Vagina (tissue), 2 donors: ENCODE results near the gene RUNX3. TPM values are rescaled to one million over a fixed set of nuclear protein-coding genes. Genes with fewer than 3 reads are reported as not detected.

Experiments
- DNase-seq, 2 donors: peaks; one replicate each; pipeline ENCODE4 v3.0.0-alpha.2; 2017; ENCODE audit errors: extremely low spot score in 2 of 2
- H3K27ac ChIP-seq: fragments of 200-600 bp; sonication (generic); one replicate; pipeline ENCODE4 v1.5.1; 2019
- H3K27me3 ChIP-seq: fragments of 200-600 bp; sonication (generic); one replicate; pipeline ENCODE4 v1.5.1; 2019
- H3K36me3 ChIP-seq, 2 donors: fragments of 200-600 bp; sonication (generic); one replicate each; pipeline ENCODE4 v1.5.1; 2017 to 2019
- H3K4me1 ChIP-seq: fragments of 200-600 bp; sonication (generic); one replicate; pipeline ENCODE4 v1.5.1; 2019
- H3K4me3 ChIP-seq, 2 donors: fragments of 200-600 bp; sonication (generic); 1 replicate in 1 of 2; 2 replicates in 1 of 2; pipeline ENCODE4 v1.5.1; 2016 to 2019
- H3K9me3 ChIP-seq: fragments of 200-600 bp; sonication (generic); one replicate; pipeline ENCODE4 v1.5.1; 2019
- POLR2A ChIP-seq, 2 donors: fragments of 450-650 bp; IDR thresholded peaks; one replicate each; pipeline ENCODE4 v1.6.1; 2017; ENCODE audit warnings: antibody characterized with exemption in 2 of 2, mild to moderate bottlenecking in 2 of 2, moderate library complexity in 2 of 2
- POLR2AphosphoS5 ChIP-seq, 2 donors: sonication (generic); formaldehyde crosslinking; IDR thresholded peaks; one replicate each; pipeline ENCODE4 v1.9.0; 2017; ENCODE audit warnings: antibody characterized with exemption in 2 of 2, mild to moderate bottlenecking in 2 of 2, low read depth in 1 of 2; ENCODE audit not compliant: insufficient read depth in 1 of 2
- intact Hi-C: fragments of 100-400 bp; cut with DNase I; formaldehyde crosslinking; loops from one replicate; pipeline ENCODE4 v1.15.1; 2023
- total RNA-seq: library from RNA; depleted of rRNA; stranded (reverse); fragments of >200 nt; gene quantifications from one replicate; pipeline ENCODE4 v1.2.3, GENCODE V29; 2016
- TF ChIP-seq, protein P1 (sequence below), 3 experiments: fragments of 450-650 bp in 2 of 3; fragments of 200-600 bp in 1 of 3; sonication (generic) in 1 of 3; IDR thresholded peaks; one replicate each; pipeline ENCODE4 v1.5.1; 2017 to 2019; ENCODE audit warnings: antibody characterized with exemption in 3 of 3, mild to moderate bottlenecking in 2 of 3, moderate library complexity in 2 of 3

RUNX3 gene
- total RNA-seq, 1 donor from 2014 or later = 4.2 TPM

DNA sequence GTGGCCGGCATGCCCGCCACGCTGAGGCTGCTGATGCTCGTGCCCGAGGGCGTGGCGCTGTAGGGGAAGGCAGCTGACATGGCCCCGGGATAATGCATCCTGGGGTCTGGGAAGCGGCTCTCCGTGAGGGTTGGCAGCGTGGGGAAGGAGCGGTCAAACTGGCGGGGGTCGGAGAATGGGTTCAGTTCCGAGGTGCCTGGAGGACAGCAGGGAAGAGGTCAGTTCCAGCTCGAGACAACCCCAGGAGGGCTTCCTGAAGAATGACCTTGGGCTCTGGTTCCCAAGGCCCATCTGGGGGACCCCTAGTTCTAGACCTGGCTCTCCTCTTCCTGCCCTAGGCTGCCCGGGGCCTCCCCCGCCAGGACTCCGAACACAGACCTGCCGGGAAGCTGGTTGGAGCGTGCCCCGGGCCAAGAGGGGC is 27.6 kb downstream of the RUNX3 start:
- H3K27ac ChIP-seq = no peak overlapping the region
- H3K36me3 ChIP-seq = no peaks in the 10 kb centered on the region
- intact Hi-C loops = no loop called here
- peak in 1 of 2 donors; percentile 70 for DNase-seq
- no peaks in the 10 kb centered on the region for H3K27me3 ChIP-seq
- no peaks in the 10 kb centered on the region for H3K9me3 ChIP-seq
- no peaks in the 10 kb centered on the region for H3K4me1 ChIP-seq
- TF ChIP-seq, protein P1, sequence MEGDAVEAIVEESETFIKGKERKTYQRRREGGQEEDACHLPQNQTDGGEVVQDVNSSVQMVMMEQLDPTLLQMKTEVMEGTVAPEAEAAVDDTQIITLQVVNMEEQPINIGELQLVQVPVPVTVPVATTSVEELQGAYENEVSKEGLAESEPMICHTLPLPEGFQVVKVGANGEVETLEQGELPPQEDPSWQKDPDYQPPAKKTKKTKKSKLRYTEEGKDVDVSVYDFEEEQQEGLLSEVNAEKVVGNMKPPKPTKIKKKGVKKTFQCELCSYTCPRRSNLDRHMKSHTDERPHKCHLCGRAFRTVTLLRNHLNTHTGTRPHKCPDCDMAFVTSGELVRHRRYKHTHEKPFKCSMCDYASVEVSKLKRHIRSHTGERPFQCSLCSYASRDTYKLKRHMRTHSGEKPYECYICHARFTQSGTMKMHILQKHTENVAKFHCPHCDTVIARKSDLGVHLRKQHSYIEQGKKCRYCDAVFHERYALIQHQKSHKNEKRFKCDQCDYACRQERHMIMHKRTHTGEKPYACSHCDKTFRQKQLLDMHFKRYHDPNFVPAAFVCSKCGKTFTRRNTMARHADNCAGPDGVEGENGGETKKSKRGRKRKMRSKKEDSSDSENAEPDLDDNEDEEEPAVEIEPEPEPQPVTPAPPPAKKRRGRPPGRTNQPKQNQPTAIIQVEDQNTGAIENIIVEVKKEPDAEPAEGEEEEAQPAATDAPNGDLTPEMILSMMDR (IDR thresholded peaks at IDR 0.05) = no peak
- TF ChIP-seq POLR2A (IDR thresholded peaks at IDR 0.05) (no peak), POLR2AphosphoS5 (IDR thresholded peaks at IDR 0.05; ENCODE audit: insufficient read depth in 1 of 2, low read depth in 1 of 2) (no peak)
- no peak overlapping the region for H3K4me3 ChIP-seq

DNA sequence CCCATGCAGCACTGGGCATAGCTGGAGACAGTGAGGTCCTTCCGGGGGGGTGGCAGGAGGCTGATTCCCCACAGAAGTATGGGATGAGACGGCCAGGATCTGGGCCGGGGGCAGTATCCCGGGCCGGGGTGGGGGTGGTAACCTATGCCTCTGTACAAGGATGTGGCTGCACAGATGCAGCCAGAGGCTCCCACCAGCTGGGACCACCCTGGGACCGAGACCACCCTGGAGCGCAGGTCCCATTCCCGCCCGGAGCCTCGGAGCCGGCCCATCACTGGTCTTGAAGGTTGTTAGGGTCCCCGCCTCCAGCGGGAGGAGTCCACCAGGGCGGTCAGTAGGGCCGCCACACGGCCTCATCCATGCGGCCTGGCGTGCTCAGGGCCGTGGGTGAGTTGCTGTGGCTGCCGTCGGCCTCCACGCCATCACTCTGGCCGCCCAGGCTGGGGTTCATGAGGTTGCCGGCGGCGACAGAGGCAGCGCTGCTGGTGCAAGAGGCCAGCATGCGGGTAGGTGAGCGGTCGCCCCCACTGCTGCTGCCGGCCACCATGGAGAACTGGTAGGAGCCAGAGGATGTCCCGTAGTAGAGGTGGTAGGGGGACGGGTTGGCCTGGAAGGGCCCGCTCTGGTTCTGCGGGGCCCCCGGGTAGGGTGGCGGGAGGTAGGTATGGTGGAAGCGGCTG is 28.1 kb downstream of the RUNX3 start:
- no peak overlapping the region for H3K27ac ChIP-seq
- H3K9me3 ChIP-seq = no peaks in the 10 kb centered on the region
- peak in 1 of 2 donors; percentile 94 for DNase-seq
- no peaks in the 10 kb centered on the region for H3K27me3 ChIP-seq
- intact Hi-C loops = no loop called here
- TF ChIP-seq, protein P1 (IDR thresholded peaks at IDR 0.05) = no peak
- TF ChIP-seq POLR2A (IDR thresholded peaks at IDR 0.05) = no peak
- TF ChIP-seq POLR2AphosphoS5 (IDR thresholded peaks at IDR 0.05; ENCODE audit: insufficient read depth in 1 of 2, low read depth in 1 of 2) = no peak
- H3K36me3 ChIP-seq = no peaks in the 10 kb centered on the region
- H3K4me3 ChIP-seq = no peak overlapping the region
- no peaks in the 10 kb centered on the region for H3K4me1 ChIP-seq

DNA sequence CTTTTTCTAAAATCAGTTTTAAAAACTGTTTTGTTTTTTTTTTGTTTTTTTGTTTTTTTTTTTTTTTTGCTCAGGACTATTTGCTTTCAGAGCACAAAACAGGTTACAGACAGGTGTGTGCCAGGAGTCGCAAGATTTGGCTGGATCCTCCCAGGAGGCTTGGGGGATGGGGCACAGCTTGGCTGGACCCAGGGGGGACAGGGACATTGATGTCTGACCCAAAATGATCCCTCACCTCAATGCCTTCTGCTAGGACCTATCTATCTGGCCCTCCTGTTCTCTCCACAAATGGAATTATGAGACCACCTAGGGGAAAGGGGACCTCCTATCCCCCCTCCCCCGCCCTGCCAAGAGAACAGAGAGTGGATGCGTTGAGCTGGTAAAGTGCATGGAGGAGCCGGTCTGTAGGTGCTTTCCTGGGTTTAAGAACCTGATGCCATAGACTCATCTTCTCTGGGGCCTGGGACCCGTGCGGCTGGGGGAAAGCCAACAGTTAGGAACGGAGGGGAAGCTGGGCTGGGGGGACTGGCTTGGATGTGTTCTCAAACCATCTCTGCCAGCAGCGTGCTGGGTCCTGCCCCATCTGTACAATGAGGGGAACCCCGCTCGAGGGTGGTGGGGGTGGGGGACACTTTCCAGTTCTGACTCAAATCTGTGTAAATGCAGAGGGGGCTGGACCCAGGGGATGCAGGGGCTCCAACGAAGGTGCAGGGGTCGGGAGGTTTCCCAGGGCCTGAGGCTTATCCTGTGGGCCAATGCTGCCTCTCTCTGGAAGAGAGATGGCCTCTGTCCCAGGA is 28.9 kb downstream of the RUNX3 start:
- no peak overlapping the region for H3K27ac ChIP-seq
- H3K4me1 ChIP-seq = no peaks in the 10 kb centered on the region
- H3K27me3 ChIP-seq = no peaks in the 10 kb centered on the region
- no peak overlapping the region for H3K4me3 ChIP-seq
- no peak for TF ChIP-seq POLR2A (IDR thresholded peaks at IDR 0.05)
- TF ChIP-seq, protein P1 (IDR thresholded peaks at IDR 0.05) = no peak
- TF ChIP-seq POLR2AphosphoS5 (IDR thresholded peaks at IDR 0.05; ENCODE audit: insufficient read depth in 1 of 2, low read depth in 1 of 2) = no peak
- no peaks in the 10 kb centered on the region for H3K9me3 ChIP-seq
- no peaks in the 10 kb centered on the region for H3K36me3 ChIP-seq
- DNase-seq = no peak
- intact Hi-C loops = no loop called here

- Histone ChIP-seq H3K4me3 (no peak overlapping the region), H3K36me3 (no peaks in the 10 kb centered on the region), H3K27me3 (no peaks in the 10 kb centered on the region), H3K4me1 (no peaks in the 10 kb centered on the region), H3K9me3 (no peaks in the 10 kb centered on the region), H3K27ac (no peak overlapping the region)
- DNase-seq = peak in 1 of 2 donors; percentile 61
- intact Hi-C loops = no loop called here
- TF ChIP-seq POLR2AphosphoS5 (IDR thresholded peaks at IDR 0.05; ENCODE audit: insufficient read depth in 1 of 2, low read depth in 1 of 2) = no peak
These were observed 29.6 kb downstream of the RUNX3 start for GRCh38 chr1:24900486-24900849.

DNA sequence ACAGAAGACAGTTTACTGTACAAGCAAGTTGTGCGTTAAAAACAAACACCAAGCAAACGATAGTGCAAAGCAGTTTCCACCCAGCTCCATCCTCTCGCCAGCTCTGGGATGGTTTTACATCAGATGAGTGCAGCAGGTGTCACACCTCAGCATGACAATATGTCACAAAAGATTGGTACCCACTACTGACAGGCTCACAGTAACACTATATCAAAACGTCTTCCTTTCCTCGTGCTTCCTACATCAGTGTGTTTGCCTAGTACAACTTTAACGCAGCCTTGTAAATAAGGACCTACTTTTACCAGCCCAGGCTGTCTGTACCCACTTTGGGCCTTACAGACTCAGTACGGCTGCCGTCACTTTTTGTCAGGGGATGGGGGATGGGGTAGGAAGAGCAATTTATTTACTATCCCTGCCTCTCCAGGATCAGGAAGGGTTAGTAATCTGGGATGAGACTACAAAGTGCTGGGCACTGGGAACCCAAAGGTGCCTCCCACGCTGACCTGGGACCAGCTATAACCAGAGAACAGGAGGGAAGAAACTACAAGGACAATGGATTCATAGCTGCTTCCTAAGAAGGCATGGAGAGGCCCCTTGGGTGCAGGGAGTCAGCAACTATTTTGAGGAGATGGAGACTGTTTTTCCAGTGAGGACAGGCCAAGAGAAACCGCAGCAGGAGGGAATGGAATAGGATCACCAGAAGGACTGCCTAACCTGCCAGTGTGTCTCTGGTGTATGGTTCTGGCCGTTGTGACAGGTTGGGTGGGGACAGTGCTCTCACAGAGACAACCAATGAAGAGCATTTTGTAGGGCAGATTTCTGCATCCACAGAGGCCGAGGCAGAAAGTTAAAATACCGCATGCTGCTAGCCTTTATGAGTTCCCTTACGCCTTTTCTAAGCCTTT is 30.2 kb downstream of the RUNX3 start:
- Histone ChIP-seq H3K4me1 (no peaks in the 10 kb centered on the region), H3K9me3 (no peaks in the 10 kb centered on the region), H3K4me3 (no peak overlapping the region), H3K27ac (no peak overlapping the region), H3K27me3 (no peaks in the 10 kb centered on the region), H3K36me3 (no peaks in the 10 kb centered on the region)
- peak in 1 of 2 donors; percentile 61 for DNase-seq
- TF ChIP-seq POLR2A (IDR thresholded peaks at IDR 0.05) = no peak
- TF ChIP-seq, protein P1 (IDR thresholded peaks at IDR 0.05) = no peak
- TF ChIP-seq POLR2AphosphoS5 (IDR thresholded peaks at IDR 0.05; ENCODE audit: insufficient read depth in 1 of 2, low read depth in 1 of 2) = no peak
- intact Hi-C loops = no loop called here
